Neural cell (in vitro differentiated cells): ENCODE data around the gene IL9. TPM values are rescaled to one million over a fixed set of nuclear protein-coding genes. Genes with fewer than 3 reads are reported as not detected.

ENCODE experiments used
- H2AFZ ChIP-seq: fragments of 200-600, 300-800 bp; sonication (generic), shearing (Covaris generic); 2 replicates; pipeline ENCODE4 v1.6.0; 2014; ENCODE audit warnings: low read depth, mild to moderate bottlenecking, antibody characterized with exemption, low read length, moderate library complexity
- H3F3A ChIP-seq: fragments of 200-600 bp; shearing (Covaris generic); 2 replicates; pipeline ENCODE4 v1.6.1; 2016; ENCODE audit warnings: mild to moderate bottlenecking, moderate library complexity, mixed read lengths, antibody characterized with exemption, low read length; ENCODE audit not compliant: insufficient read depth, poor library complexity, severe bottlenecking
- H3K27ac ChIP-seq: fragments of 200-600, 300-800 bp; sonication (generic), shearing (Covaris generic); 2 replicates; pipeline ENCODE4 v1.5.1; 2014; ENCODE audit warnings: mild to moderate bottlenecking, low read length, moderate library complexity
- H3K27me3 ChIP-seq: fragments of 300-800, 200-600 bp; sonication (generic), shearing (Covaris generic); 2 replicates; pipeline ENCODE4 v1.6.0; 2014; ENCODE audit warnings: mild to moderate bottlenecking, low read depth, low read length, moderate library complexity; ENCODE audit not compliant: insufficient read depth
- H3K36me3 ChIP-seq: fragments of 300-800, 200-600 bp; sonication (generic), shearing (Covaris generic); 2 replicates; pipeline ENCODE4 v1.5.1; 2014; ENCODE audit warnings: mild to moderate bottlenecking, antibody characterized with exemption, low read length, moderate library complexity; ENCODE audit not compliant: insufficient read depth
- H3K4me2 ChIP-seq: fragments of 300-800, 200-600 bp; sonication (generic), shearing (Covaris generic); 2 replicates; pipeline ENCODE4 v1.6.0; 2014; ENCODE audit warnings: mild to moderate bottlenecking, low read length
- H3K4me3 ChIP-seq: fragments of 300-800, 200-600 bp; sonication (generic), shearing (Covaris generic); 2 replicates; pipeline ENCODE4 v1.5.1; 2014; ENCODE audit warnings: mild to moderate bottlenecking, low read length, moderate library complexity
- H3K79me2 ChIP-seq: fragments of 200-600 bp; shearing (Covaris generic); replicated peaks from 2 replicates; pipeline ENCODE4 v1.6.0; 2014; ENCODE audit warnings: mild to moderate bottlenecking, low read length, moderate library complexity; ENCODE audit not compliant: insufficient read depth
- H3K9ac ChIP-seq: fragments of 300-800, 200-600 bp; sonication (generic), shearing (Covaris generic); 2 replicates; pipeline ENCODE4 v1.6.1; 2016; ENCODE audit warnings: mild to moderate bottlenecking, low read length, mixed read lengths
- H3K9me2 ChIP-seq: fragments of 200-600 bp; shearing (Covaris generic); 2 replicates; pipeline ENCODE4 v1.6.1; 2016; ENCODE audit warnings: mild to moderate bottlenecking, low read length, mixed read lengths; ENCODE audit not compliant: insufficient read depth
- H3K9me3 ChIP-seq: fragments of 200-600, 300-800 bp; sonication (generic), shearing (Covaris generic); 2 replicates; pipeline ENCODE4 v1.6.1; 2016; ENCODE audit warnings: mild to moderate bottlenecking, mixed run types, low read length, moderate library complexity, mixed read lengths
- H4K20me1 ChIP-seq: fragments of 200-600 bp; shearing (Covaris generic); 2 replicates; pipeline ENCODE4 v1.6.1; 2016; ENCODE audit warnings: mild to moderate bottlenecking, mixed run types; ENCODE audit not compliant: insufficient read depth
- EP300 ChIP-seq: fragments of 450-650 bp; conservative IDR thresholded peaks from 2 replicates; pipeline ENCODE4 v1.6.1; 2014; ENCODE audit warnings: antibody characterized with exemption, mild to moderate bottlenecking, moderate library complexity; ENCODE audit not compliant: poor library complexity, severe bottlenecking
- MXI1 ChIP-seq: fragments of 450-650 bp; conservative IDR thresholded peaks from 2 replicates; pipeline ENCODE4 v1.6.1; 2014; ENCODE audit warnings: antibody characterized with exemption, mild to moderate bottlenecking; ENCODE audit not compliant: poor library complexity, severe bottlenecking
- POLR2AphosphoS5 ChIP-seq: IDR thresholded peaks from 2 replicates; pipeline ENCODE4 v1.6.1; 2012
- RAD21 ChIP-seq: fragments of 450-650 bp; conservative IDR thresholded peaks from 2 replicates; pipeline ENCODE4 v1.6.1; 2014; ENCODE audit warnings: antibody characterized with exemption, mild to moderate bottlenecking, moderate library complexity
- REST ChIP-seq: IDR thresholded peaks from 2 replicates; pipeline ENCODE4 v1.6.1; 2012; ENCODE audit warnings: borderline replicate concordance
- SMC3 ChIP-seq: fragments of 450-650 bp; conservative IDR thresholded peaks from 2 replicates; pipeline ENCODE4 v1.6.1; 2014; ENCODE audit warnings: antibody characterized with exemption, mild to moderate bottlenecking, moderate library complexity; ENCODE audit not compliant: poor library complexity
- TAF1 ChIP-seq: IDR thresholded peaks from 2 replicates; pipeline ENCODE4 v1.6.1; 2012; ENCODE audit warnings: low read depth
- polyA plus RNA-seq: library from polyadenylated mRNA; depleted of rRNA; stranded (reverse); fragments of >200 nt; gene quantifications from 2 replicates; pipeline ENCODE4 v1.2.3, GENCODE V29; 2014

The IL9 gene
- polyA plus RNA-seq, 1 donor from 2014 or later: not detected

- Histone ChIP-seq H3K79me2 (no peaks in the 10 kb centered on the region), H4K20me1 (no peaks in the 10 kb centered on the region), H2AFZ (no peak overlapping the region), H3K4me2 (no peak overlapping the region), H3K9me2 (no peaks in the 10 kb centered on the region), H3F3A (no peaks in the 10 kb centered on the region), H3K36me3 (no peaks in the 10 kb centered on the region), H3K9me3 (no peaks in the 10 kb centered on the region), H3K9ac (no peak overlapping the region), H3K27ac (no peak overlapping the region), H3K27me3 (no peaks in the 10 kb centered on the region), H3K4me3 (no peak overlapping the region)
- no peak for TF ChIP-seq TAF1
- TF ChIP-seq EP300: no peak
- TF ChIP-seq REST: no peak
- TF ChIP-seq MXI1: no peak
Observed at GRCh38 chr5:135921388-135921787, 25.7 kb upstream of the IL9 start.

DNA sequence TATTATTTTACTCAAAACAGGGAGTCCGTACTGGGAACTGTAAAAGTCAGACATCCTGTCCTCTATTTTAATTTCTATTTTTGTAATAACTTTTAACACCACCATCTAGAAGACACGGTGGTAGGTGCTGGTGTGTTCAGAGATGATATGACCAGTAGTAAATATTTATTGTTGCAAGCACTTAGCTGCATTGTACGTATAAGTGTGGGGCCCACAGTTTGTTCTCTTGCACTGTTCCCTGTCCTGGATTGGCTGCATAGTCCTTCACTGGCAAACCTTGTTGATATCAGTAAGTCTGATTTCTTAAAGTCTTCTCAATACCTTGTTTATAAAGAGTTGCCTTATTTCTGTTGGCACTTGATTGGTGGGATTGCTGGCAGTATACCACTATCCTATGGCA, 24.6 kb upstream of the IL9 start:
- Histone ChIP-seq H3F3A (no peaks in the 10 kb centered on the region), H3K4me3 (no peak overlapping the region), H3K36me3 (no peaks in the 10 kb centered on the region), H3K9me2 (no peaks in the 10 kb centered on the region), H3K79me2 (no peaks in the 10 kb centered on the region), H3K9ac (no peak overlapping the region), H4K20me1 (no peaks in the 10 kb centered on the region), H3K27me3 (no peaks in the 10 kb centered on the region), H3K27ac (no peak overlapping the region), H2AFZ (no peak overlapping the region), H3K4me2 (no peak overlapping the region), H3K9me3 (no peaks in the 10 kb centered on the region)
- no peak for TF ChIP-seq EP300
- no peak for TF ChIP-seq RAD21
- no peak for TF ChIP-seq POLR2AphosphoS5

DNA sequence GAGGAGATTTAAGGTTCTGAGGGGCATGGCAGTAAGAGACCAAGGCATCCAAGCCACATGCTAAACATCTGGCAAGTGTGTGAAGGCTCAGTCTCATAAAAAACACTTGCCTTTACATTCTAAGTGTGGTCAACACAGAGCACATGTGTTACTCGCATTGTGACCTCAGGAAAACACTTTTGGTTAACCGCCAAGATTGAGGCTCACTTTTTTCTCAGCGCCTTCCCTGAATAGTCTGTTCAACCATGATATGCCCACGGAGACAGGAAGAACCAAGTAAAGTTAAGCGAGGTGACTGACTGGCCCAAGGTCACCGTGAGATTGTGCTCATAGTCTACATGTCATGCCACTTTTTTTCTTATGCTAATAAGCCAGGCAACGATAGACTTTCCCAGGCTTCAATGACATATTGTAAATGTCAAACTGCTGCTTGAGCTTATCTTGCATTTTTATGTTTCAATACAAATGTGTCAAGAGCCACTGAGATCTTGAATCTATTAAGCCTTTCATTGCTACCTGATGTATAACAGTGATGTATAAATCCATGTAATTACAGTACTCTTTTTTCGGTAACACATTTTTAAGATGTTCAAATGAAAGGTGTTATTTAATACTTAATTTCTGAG, 21.1 kb upstream of the IL9 start:
- TF ChIP-seq SMC3 (no peak), EP300 (peak; percentile 84), POLR2AphosphoS5 (peak; percentile 52), MXI1 (no peak)
- Histone ChIP-seq H3K36me3 (no peaks in the 10 kb centered on the region), H3K79me2 (no peaks in the 10 kb centered on the region), H3F3A (no peaks in the 10 kb centered on the region), H3K9ac (no peak overlapping the region), H3K27me3 (no peaks in the 10 kb centered on the region), H3K9me2 (no peaks in the 10 kb centered on the region), H3K4me3 (no peak overlapping the region), H2AFZ (no peak overlapping the region), H3K27ac (peak overlapping the region; percentile 36), H3K9me3 (no peaks in the 10 kb centered on the region), H3K4me2 (no peak overlapping the region), H4K20me1 (no peaks in the 10 kb centered on the region)
